ENCODE measurements around the gene PLEKHF1. TPM values are rescaled to one million over a fixed set of nuclear protein-coding genes. Genes with fewer than 3 reads are reported as not detected.
A peak's percentile ranks its signal among the peaks of the same experiment; 100 is the strongest.
"Not testable (repeated sequence)": the region's sequence is repeated elsewhere in the genome, so short reads cannot be mapped to it uniquely, and the experiment has no call there.

Gene PLEKHF1
- total RNA-seq, 2 experiments from 2014 or later = 33.3 to 35.9 TPM

DNA sequence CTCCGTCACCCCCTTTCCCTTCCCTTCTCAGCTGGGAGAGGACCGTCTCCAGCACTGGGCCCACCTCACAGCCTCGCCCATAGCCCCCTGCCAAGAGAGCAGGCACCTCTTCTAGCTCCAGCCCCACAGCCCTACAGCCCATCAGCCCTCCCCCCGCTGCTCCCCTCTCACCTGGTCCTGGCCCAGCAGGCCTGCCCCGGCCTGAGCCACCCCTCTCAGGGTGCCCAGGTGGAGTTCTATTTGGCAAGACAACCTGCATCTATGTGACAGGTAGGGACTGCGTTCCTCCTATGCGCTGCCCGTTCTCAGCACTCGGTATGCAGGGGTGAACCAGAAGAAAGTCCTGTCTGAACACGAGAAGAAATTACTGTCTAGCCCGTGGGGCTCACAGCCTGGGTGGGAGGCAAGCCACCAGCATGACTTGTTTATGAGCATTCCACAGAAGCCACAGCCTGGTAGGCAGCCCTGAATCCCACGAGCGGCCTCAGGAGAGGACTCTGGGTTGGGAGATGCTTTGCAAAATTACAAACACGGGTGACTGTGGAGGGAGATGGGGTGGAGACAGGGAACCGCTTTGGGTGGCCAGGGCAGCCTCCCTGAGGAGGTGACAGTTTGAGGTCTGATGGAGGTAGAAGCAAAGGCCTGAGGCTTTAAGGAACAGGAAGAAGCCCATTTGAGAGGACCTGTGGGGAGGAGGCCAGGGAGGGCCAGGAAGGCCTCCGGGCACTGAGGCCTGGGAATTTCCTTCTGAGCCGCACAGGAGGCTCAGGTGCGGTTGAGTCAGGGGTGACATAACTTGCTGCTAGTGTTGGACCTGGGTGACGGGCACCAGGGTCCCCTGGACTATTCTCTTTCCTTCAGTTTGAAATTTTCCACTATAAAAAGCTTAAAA, 1.2 kb upstream of the PLEKHF1 start:
- H3K9me3 Mint-ChIP-seq = no peaks in the 10 kb centered on the region
- peaks cover 49% of the 10 kb centered on the region for H3K4me1 Mint-ChIP-seq
- peak overlapping the region; percentile 70 for H3K4me3 Mint-ChIP-seq
- H3K27me3 Mint-ChIP-seq = no peaks in the 10 kb centered on the region
- ATAC-seq (ENCODE audit: low read depth) (no peak), DNase-seq (peak; percentile 29)
- H3K27ac Mint-ChIP-seq = peak overlapping the region; percentile 73
- H3K36me3 Mint-ChIP-seq = peaks cover 8% of the 10 kb centered on the region
- POLR2A ChIA-PET = interaction anchor here (0.6 to 6.9 kb wide), 7 partner anchors 8 to 454 kb away, joined by 3 to 72 read pairs (median 27); partner anchors contain the start of genes C19orf12 and POP4

- H3K36me3 Mint-ChIP-seq = peaks cover 12% of the 10 kb centered on the region
- H3K4me3 Mint-ChIP-seq = peak overlapping the region; percentile 70
- H3K27me3 Mint-ChIP-seq = no peaks in the 10 kb centered on the region
- H3K4me1 Mint-ChIP-seq = peaks cover 56% of the 10 kb centered on the region
- H3K27ac Mint-ChIP-seq = peak overlapping the region; percentile 73
- DNase-seq (no peak), ATAC-seq (ENCODE audit: low read depth) (no peak)
- POLR2A ChIA-PET = interaction anchor here (0.7 to 6.9 kb wide), 9 partner anchors 9 to 58 kb away, joined by 3 to 72 read pairs (median 27); partner anchors contain the start of genes C19orf12 and POP4
- H3K9me3 Mint-ChIP-seq = no peaks in the 10 kb centered on the region
Measured at GRCh38 chr19:29664753-29665214, 477 bp upstream of the PLEKHF1 start.

GRCh38 chr19:29665826-29666577, 741 bp downstream of the PLEKHF1 start:
- Mint-ChIP-seq H3K27ac (peak overlapping the region; percentile 88), H3K27me3 (no peaks in the 10 kb centered on the region), H3K4me3 (peak overlapping the region; percentile 89), H3K36me3 (peaks cover 23% of the 10 kb centered on the region), H3K4me1 (peaks cover 65% of the 10 kb centered on the region), H3K9me3 (no peaks in the 10 kb centered on the region)
- ATAC-seq (ENCODE audit: low read depth) (no peak), DNase-seq (no peak)
- POLR2A ChIA-PET = interaction anchor here (0.8 to 6.9 kb wide), 10 partner anchors 8 to 59 kb away, joined by 4 to 72 read pairs (median 18); partner anchors contain the start of genes C19orf12 and POP4

- DNase-seq (peak; percentile 54), ATAC-seq (ENCODE audit: low read depth) (peak; percentile 1)
- Mint-ChIP-seq H3K4me1 (peaks cover 68% of the 10 kb centered on the region), H3K27ac (peak overlapping the region; percentile 88), H3K36me3 (peaks cover 31% of the 10 kb centered on the region), H3K4me3 (peak overlapping the region; percentile 89), H3K9me3 (no peaks in the 10 kb centered on the region), H3K27me3 (no peaks in the 10 kb centered on the region)
- POLR2A ChIA-PET = interaction anchor here (2.1 to 6.9 kb wide), 7 partner anchors 12 to 60 kb away, joined by 4 to 72 read pairs (median 40); partner anchors contain the start of genes C19orf12 and POP4
Measured at GRCh38 chr19:29666578-29667386, 1.5 kb downstream of the PLEKHF1 start.

GRCh38 chr19:29667387-29667783, 2.1 kb downstream of the PLEKHF1 start:
- DNase-seq (no peak), ATAC-seq (ENCODE audit: low read depth) (no peak)
- H3K27ac Mint-ChIP-seq = peak overlapping the region; percentile 88
- H3K36me3 Mint-ChIP-seq = peaks cover 33% of the 10 kb centered on the region
- POLR2A ChIA-PET = interaction anchor here (2.1 to 6.9 kb wide), 8 partner anchors 12 to 61 kb away, joined by 4 to 72 read pairs (median 34); partner anchors contain the start of genes C19orf12 and POP4
- peak overlapping the region; percentile 89 for H3K4me3 Mint-ChIP-seq
- no peaks in the 10 kb centered on the region for H3K27me3 Mint-ChIP-seq
- peaks cover 70% of the 10 kb centered on the region for H3K4me1 Mint-ChIP-seq
- H3K9me3 Mint-ChIP-seq = no peaks in the 10 kb centered on the region

- peak; percentile 34 for ATAC-seq (ENCODE audit: low read depth)
- H3K9me3 Mint-ChIP-seq = no peaks in the 10 kb centered on the region
- POLR2A ChIA-PET = interaction anchor here (1.3 to 6.9 kb wide), 8 partner anchors 11 to 61 kb away, joined by 4 to 72 read pairs (median 34); partner anchors contain the start of genes C19orf12 and POP4
- H3K27ac Mint-ChIP-seq = peak overlapping the region; percentile 88
- H3K4me3 Mint-ChIP-seq = peak overlapping the region; percentile 89
- peaks cover 71% of the 10 kb centered on the region for H3K4me1 Mint-ChIP-seq
- H3K27me3 Mint-ChIP-seq = no peaks in the 10 kb centered on the region
- peaks cover 33% of the 10 kb centered on the region for H3K36me3 Mint-ChIP-seq
- DNase-seq = peak; percentile 76
Measured at GRCh38 chr19:29667901-29668341, 2.7 kb downstream of the PLEKHF1 start.

DNA sequence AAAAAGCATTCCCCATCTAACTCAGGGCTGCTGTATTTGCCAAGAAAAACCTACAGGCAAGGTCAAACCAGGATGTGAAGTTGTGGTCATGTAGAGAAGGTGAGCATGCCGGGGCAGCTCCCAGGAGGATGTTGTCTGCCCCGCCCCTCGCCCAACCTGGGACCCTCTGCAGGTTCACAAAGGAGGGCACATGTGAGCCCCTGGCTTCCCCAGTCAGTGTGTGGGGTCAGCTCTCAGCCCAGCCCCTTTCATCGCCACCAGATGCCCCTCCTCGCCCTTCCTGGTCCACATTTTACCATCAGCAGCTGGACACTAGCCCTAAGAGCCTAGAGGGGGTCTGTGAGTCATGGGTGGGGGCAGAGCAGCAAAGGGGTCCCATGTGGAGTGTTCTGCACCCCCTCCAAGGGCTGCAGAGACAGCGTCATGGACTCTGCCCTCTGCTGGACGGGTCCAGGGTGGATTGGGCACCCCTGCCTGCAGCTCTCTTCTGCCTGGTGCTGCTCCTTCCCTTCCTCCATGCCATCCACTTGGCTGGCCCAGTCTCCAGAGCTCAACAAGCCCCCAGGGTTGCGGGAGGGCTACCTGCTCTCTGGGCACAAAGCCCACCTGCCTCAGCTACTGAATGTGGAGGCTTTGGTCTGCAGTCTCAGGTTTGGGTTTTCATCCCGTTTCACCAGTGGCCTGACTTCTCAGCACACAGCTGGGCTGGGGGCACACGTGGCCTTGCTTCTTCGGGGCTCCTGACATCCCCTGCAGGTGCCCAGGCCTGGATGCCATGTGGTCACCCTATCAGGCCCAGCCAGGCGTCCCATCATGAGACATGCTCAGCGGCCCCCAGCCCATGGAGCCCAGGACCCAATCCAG, 3.7 kb downstream of the PLEKHF1 start:
- H3K27ac Mint-ChIP-seq = peak overlapping the region; percentile 88
- H3K36me3 Mint-ChIP-seq = peaks cover 36% of the 10 kb centered on the region
- peak; percentile 44 for DNase-seq

DNA sequence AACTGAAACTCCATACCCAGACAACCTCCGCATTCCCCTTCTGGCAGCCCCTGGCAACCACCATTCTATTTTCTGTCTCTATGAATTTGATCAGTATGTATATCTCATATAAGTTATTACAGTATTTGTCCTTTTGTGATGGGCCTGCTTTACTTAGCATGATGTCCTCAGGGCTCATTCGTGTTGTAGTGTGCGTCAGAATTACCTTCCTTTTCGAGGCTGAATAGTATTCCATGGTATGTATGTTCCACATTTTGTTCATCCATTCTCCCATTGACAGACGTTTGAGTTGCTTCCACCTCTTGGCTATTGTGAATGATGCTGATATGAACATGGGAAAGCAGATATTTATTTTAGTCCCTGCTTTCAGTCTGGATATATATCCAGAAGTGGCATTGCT, 5.0 kb downstream of the PLEKHF1 start:
- ATAC-seq (ENCODE audit: low read depth) (no peak), DNase-seq (no peak)
- Mint-ChIP-seq H3K4me1 (peaks cover 67% of the 10 kb centered on the region), H3K27me3 (no peaks in the 10 kb centered on the region), H3K9me3 (no peaks in the 10 kb centered on the region), H3K36me3 (peaks cover 36% of the 10 kb centered on the region), H3K4me3 (peak overlapping the region; percentile 89), H3K27ac (peak overlapping the region; percentile 64)
- POLR2A ChIA-PET = no interaction called here

More for the DNA sequence above, 3.7 kb downstream of the PLEKHF1 start:
- peaks cover 75% of the 10 kb centered on the region for H3K4me1 Mint-ChIP-seq
- H3K9me3 Mint-ChIP-seq = no peaks in the 10 kb centered on the region
- H3K4me3 Mint-ChIP-seq = peak overlapping the region; percentile 89
- POLR2A ChIA-PET = interaction anchor here (1.3 to 6.9 kb wide), 8 partner anchors 10 to 62 kb away, joined by 4 to 72 read pairs (median 34); partner anchors contain the start of genes C19orf12 and POP4
- no peak for ATAC-seq (ENCODE audit: low read depth)
- H3K27me3 Mint-ChIP-seq = no peaks in the 10 kb centered on the region

GRCh38 chr19:29671026-29671392, 5.7 kb downstream of the PLEKHF1 start:
- not testable (repeated sequence) for H3K27me3 Mint-ChIP-seq; H3K9me3 Mint-ChIP-seq; ATAC-seq (ENCODE audit: low read depth)
- Mint-ChIP-seq H3K27ac (peak overlapping the region; percentile 94), H3K4me1 (peaks cover 67% of the 10 kb centered on the region), H3K4me3 (peak overlapping the region; percentile 78), H3K36me3 (peaks cover 36% of the 10 kb centered on the region)
- POLR2A ChIA-PET = interaction anchor here (1.2 to 2.8 kb wide), 7 partner anchors 8 to 65 kb away, joined by 4 to 42 read pairs (median 8); partner anchors contain the start of genes C19orf12 and POP4
- peak; percentile 14 for DNase-seq

DNA sequence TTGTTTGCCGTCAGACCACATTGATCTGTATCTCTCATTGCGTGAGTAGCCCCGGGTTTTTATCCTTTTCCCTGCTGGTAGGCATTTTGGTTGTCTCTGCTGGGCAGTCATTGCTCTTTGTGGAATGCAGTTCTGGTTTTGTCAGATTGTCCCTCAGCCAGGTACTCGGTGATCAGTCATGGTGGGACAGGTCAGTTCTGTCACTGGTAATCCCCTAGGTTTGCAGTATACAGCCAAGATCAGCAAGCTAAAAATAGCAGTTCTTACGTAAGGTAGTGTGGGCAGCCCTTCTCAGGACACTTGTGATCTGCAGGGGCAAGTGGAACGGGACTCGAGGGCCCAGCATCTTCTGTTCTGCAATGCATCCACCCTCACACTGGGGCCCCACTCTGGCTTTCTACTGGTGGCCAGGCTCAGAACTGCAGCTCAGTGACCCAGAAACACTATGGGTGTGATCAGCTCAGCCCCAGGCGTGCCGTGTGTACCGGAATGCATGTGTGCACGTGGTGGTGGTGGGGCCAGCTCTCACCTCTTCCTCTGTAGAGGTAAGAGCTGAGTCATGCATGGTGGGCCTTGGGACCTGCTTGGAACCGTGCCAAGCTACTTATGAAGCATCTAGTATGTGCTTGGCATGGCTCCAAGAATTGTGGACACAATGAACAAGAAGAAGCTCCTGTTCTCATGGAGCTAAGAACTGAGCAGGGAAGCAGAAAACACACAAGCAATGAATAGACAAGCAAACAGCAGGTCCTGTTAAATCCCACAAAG, 6.3 kb downstream of the PLEKHF1 start:
- POLR2A ChIA-PET = interaction anchor here (0.9 to 2.8 kb wide), 8 partner anchors 8 to 165 kb away, joined by 3 to 42 read pairs (median 6); partner anchors contain the start of genes C19orf12 and POP4
- DNase-seq (peak; percentile 76), ATAC-seq (ENCODE audit: low read depth) (peak; percentile 69)
- Mint-ChIP-seq H3K9me3 (no peaks in the 10 kb centered on the region), H3K36me3 (peaks cover 37% of the 10 kb centered on the region), H3K27ac (peak overlapping the region; percentile 94), H3K4me3 (peak overlapping the region; percentile 78), H3K4me1 (peaks cover 70% of the 10 kb centered on the region), H3K27me3 (no peaks in the 10 kb centered on the region)

All from activated naive CD8-positive, alpha-beta T cell treated with anti-CD3 and anti-CD28 coated beads, Interleukin-2, amount 10 ng/mL, durations not matched to agents 7 days and 5 days (primary cell).